ENCODE measurements around the gene ARRB1.
"Not testable (repeated sequence)": the region's sequence is repeated elsewhere in the genome, so short reads cannot be mapped to it uniquely, and the experiment has no call there.

The ARRB1 gene

GRCh38 chr11:75369560-75370255 lies 18.2 kb upstream of the ARRB1 start:
- Histone ChIP-seq H3K27me3 (ENCODE audit: insufficient read depth, low read length) (no peaks in the 10 kb centered on the region), H3K9ac (ENCODE audit: low read length) (no peak overlapping the region), H4K12ac (ENCODE audit: low read depth, low read length) (no peak overlapping the region), H3K18ac (ENCODE audit: low read length) (no peak overlapping the region), H2AK5ac (ENCODE audit: low read length) (no peak overlapping the region), H4K8ac (ENCODE audit: low read depth, low read length) (no peak overlapping the region), H2AFZ (ENCODE audit: insufficient read depth, low read length, poor library complexity) (no peak overlapping the region), H3K4me2 (ENCODE audit: low read length) (no peak overlapping the region), H2BK120ac (ENCODE audit: insufficient read depth, low read length, poor library complexity) (no peak overlapping the region), H3K4ac (ENCODE audit: low read depth, low read length) (no peak overlapping the region), H2BK5ac (ENCODE audit: low read depth, low read length, poor library complexity) (no peak overlapping the region), H4K91ac (ENCODE audit: low read depth, low read length) (no peak overlapping the region), H2BK12ac (ENCODE audit: low read length) (no peak overlapping the region), H3K27ac (ENCODE audit: low read depth, low read length) (no peak overlapping the region), H3K9me3 (ENCODE audit: insufficient read depth, low read depth, low read length) (no peaks in the 10 kb centered on the region), H3K79me2 (ENCODE audit: control insufficient read depth, insufficient read depth, low read length, poor library complexity) (no peaks in the 10 kb centered on the region), H3K4me1 (ENCODE audit: control insufficient read depth in 1 of 2, insufficient read depth in 2 of 2, low read length in 2 of 2) (peaks cover 4 to 5% of the 10 kb centered on the region in 2 experiments), H3K79me1 (ENCODE audit: low read length) (no peaks in the 10 kb centered on the region), H3K14ac (ENCODE audit: low read length) (no peak overlapping the region), H3K23ac (ENCODE audit: low read length) (no peak overlapping the region), H3K36me3 (ENCODE audit: control insufficient read depth in 1 of 2, insufficient read depth in 2 of 2, low read length in 2 of 2) (no peaks in the 10 kb centered on the region), H3K4me3 (ENCODE audit: low read depth, low read length) (no peak overlapping the region)
- no CpG with 5 or more reads among the region's 6 CpGs for WGBS (ENCODE audit: extremely low coverage, insufficient coverage, insufficient read length)
- DNase-seq: no peak

- H4K91ac ChIP-seq (ENCODE audit: low read depth, low read length); H3K4me1 ChIP-seq (ENCODE audit: control insufficient read depth in 1 of 2, insufficient read depth in 2 of 2, low read length in 2 of 2); H3K9ac ChIP-seq (ENCODE audit: low read length); H3K79me2 ChIP-seq (ENCODE audit: control insufficient read depth, insufficient read depth, low read length, poor library complexity); H3K27ac ChIP-seq (ENCODE audit: low read depth, low read length); H2BK120ac ChIP-seq (ENCODE audit: insufficient read depth, low read length, poor library complexity); H3K14ac ChIP-seq (ENCODE audit: low read length); H3K23ac ChIP-seq (ENCODE audit: low read length); H3K4ac ChIP-seq (ENCODE audit: low read depth, low read length); H3K4me2 ChIP-seq (ENCODE audit: low read length); H4K8ac ChIP-seq (ENCODE audit: low read depth, low read length); H3K79me1 ChIP-seq (ENCODE audit: low read length); H2AK5ac ChIP-seq (ENCODE audit: low read length); H3K27me3 ChIP-seq (ENCODE audit: insufficient read depth, low read length); H2BK5ac ChIP-seq (ENCODE audit: low read depth, low read length, poor library complexity); H2AFZ ChIP-seq (ENCODE audit: insufficient read depth, low read length, poor library complexity); H3K9me3 ChIP-seq (ENCODE audit: insufficient read depth, low read depth, low read length); H3K18ac ChIP-seq (ENCODE audit: low read length); H3K4me3 ChIP-seq (ENCODE audit: low read depth, low read length); H4K12ac ChIP-seq (ENCODE audit: low read depth, low read length); H3K36me3 ChIP-seq (ENCODE audit: control insufficient read depth in 1 of 2, insufficient read depth in 2 of 2, low read length in 2 of 2); H2BK12ac ChIP-seq (ENCODE audit: low read length): not testable (repeated sequence)
- peak; percentile 91 to 95 for DNase-seq
- WGBS (ENCODE audit: extremely low coverage, insufficient coverage, insufficient read length): no CpG with 5 or more reads among the region's 5 CpGs
Observed at GRCh38 chr11:75366826-75367225, 15.4 kb upstream of the ARRB1 start.

GRCh38 chr11:75365711-75366181 lies 14.3 kb upstream of the ARRB1 start:
- no peak overlapping the region for H2BK5ac ChIP-seq (ENCODE audit: low read depth, low read length, poor library complexity)
- no peak overlapping the region for H3K23ac ChIP-seq (ENCODE audit: low read length)
- no peak overlapping the region for H3K4me3 ChIP-seq (ENCODE audit: low read depth, low read length)
- no peak overlapping the region for H3K4me2 ChIP-seq (ENCODE audit: low read length)
- no peaks in the 10 kb centered on the region for H3K4me1 ChIP-seq (ENCODE audit: control insufficient read depth in 1 of 2, insufficient read depth in 2 of 2, low read length in 2 of 2)
- no peak overlapping the region for H2BK120ac ChIP-seq (ENCODE audit: insufficient read depth, low read length, poor library complexity)
- no peak overlapping the region for H4K8ac ChIP-seq (ENCODE audit: low read depth, low read length)
- no peak overlapping the region for H4K12ac ChIP-seq (ENCODE audit: low read depth, low read length)
- H3K36me3 ChIP-seq (ENCODE audit: control insufficient read depth in 1 of 2, insufficient read depth in 2 of 2, low read length in 2 of 2): no peaks in the 10 kb centered on the region
- WGBS (ENCODE audit: extremely low coverage, insufficient coverage, insufficient read length): no CpG with 5 or more reads among the region's 2 CpGs
- no peaks in the 10 kb centered on the region for H3K27me3 ChIP-seq (ENCODE audit: insufficient read depth, low read length)
- no peak overlapping the region for H2AK5ac ChIP-seq (ENCODE audit: low read length)
- no peaks in the 10 kb centered on the region for H3K79me2 ChIP-seq (ENCODE audit: control insufficient read depth, insufficient read depth, low read length, poor library complexity)
- no peak overlapping the region for H3K14ac ChIP-seq (ENCODE audit: low read length)
- H3K9ac ChIP-seq (ENCODE audit: low read length): no peak overlapping the region
- no peak overlapping the region for H3K4ac ChIP-seq (ENCODE audit: low read depth, low read length)
- H3K9me3 ChIP-seq (ENCODE audit: insufficient read depth, low read depth, low read length): no peaks in the 10 kb centered on the region
- H3K79me1 ChIP-seq (ENCODE audit: low read length): no peaks in the 10 kb centered on the region
- H3K27ac ChIP-seq (ENCODE audit: low read depth, low read length): no peak overlapping the region
- H2BK12ac ChIP-seq (ENCODE audit: low read length): no peak overlapping the region
- DNase-seq: peak in 1 of 2 donors; percentile 26
- H2AFZ ChIP-seq (ENCODE audit: insufficient read depth, low read length, poor library complexity): no peak overlapping the region
- H3K18ac ChIP-seq (ENCODE audit: low read length): no peak overlapping the region
- H4K91ac ChIP-seq (ENCODE audit: low read depth, low read length): no peak overlapping the region

- not testable (repeated sequence) for H2BK12ac ChIP-seq (ENCODE audit: low read length); H3K23ac ChIP-seq (ENCODE audit: low read length); H3K4me2 ChIP-seq (ENCODE audit: low read length); H3K9me3 ChIP-seq (ENCODE audit: insufficient read depth, low read depth, low read length); H3K79me1 ChIP-seq (ENCODE audit: low read length); H3K9ac ChIP-seq (ENCODE audit: low read length); H3K4me1 ChIP-seq (ENCODE audit: control insufficient read depth in 1 of 2, insufficient read depth in 2 of 2, low read length in 2 of 2); H3K18ac ChIP-seq (ENCODE audit: low read length); H3K36me3 ChIP-seq (ENCODE audit: control insufficient read depth in 1 of 2, insufficient read depth in 2 of 2, low read length in 2 of 2); H3K27ac ChIP-seq (ENCODE audit: low read depth, low read length); H2AFZ ChIP-seq (ENCODE audit: insufficient read depth, low read length, poor library complexity); H4K12ac ChIP-seq (ENCODE audit: low read depth, low read length); H3K14ac ChIP-seq (ENCODE audit: low read length); H2AK5ac ChIP-seq (ENCODE audit: low read length); H3K27me3 ChIP-seq (ENCODE audit: insufficient read depth, low read length); H4K8ac ChIP-seq (ENCODE audit: low read depth, low read length); DNase-seq; H4K91ac ChIP-seq (ENCODE audit: low read depth, low read length); H2BK120ac ChIP-seq (ENCODE audit: insufficient read depth, low read length, poor library complexity); H3K4me3 ChIP-seq (ENCODE audit: low read depth, low read length); H3K79me2 ChIP-seq (ENCODE audit: control insufficient read depth, insufficient read depth, low read length, poor library complexity); H2BK5ac ChIP-seq (ENCODE audit: low read depth, low read length, poor library complexity); H3K4ac ChIP-seq (ENCODE audit: low read depth, low read length)
- WGBS (ENCODE audit: extremely low coverage, insufficient coverage, insufficient read length): no CpG with 5 or more reads among the region's 4 CpGs
Observed at GRCh38 chr11:75362285-75362684, 10.8 kb upstream of the ARRB1 start.
